Body of pancreas (tissue), 4 donors: Measurements from ENCODE around the gene ZBTB37. TPM values are rescaled to one million over a fixed set of nuclear protein-coding genes. Genes with fewer than 3 reads are reported as not detected.
A peak's percentile ranks its signal among the peaks of the same experiment; 100 is the strongest.
"Not testable (repeated sequence)": the region's sequence is repeated elsewhere in the genome, so short reads cannot be mapped to it uniquely, and the experiment has no call there.

Source experiments
- ATAC-seq: fragments of 150-250 bp; one replicate; pipeline ENCODE4 v1.9.1; 2016
- DNase-seq, 4 donors: peaks; one replicate each; pipeline ENCODE4 v3.0.0-alpha.2; 2019
- H3K27ac ChIP-seq, 4 donors: fragments of 200-600 bp; sonication (generic); 1 replicate in 3 of 4; 2 replicates in 1 of 4; pipeline versions ENCODE4 v1.5.1 to v1.6.1; 2016 to 2019; ENCODE audit warnings: mild to moderate bottlenecking in 1 of 4, mixed read lengths in 1 of 4, moderate library complexity in 1 of 4
- H3K27me3 ChIP-seq, 2 donors: fragments of 200-600 bp; sonication (generic); one replicate each; pipeline ENCODE4 v1.6.0; 2016; ENCODE audit warnings: mild to moderate bottlenecking in 1 of 2
- H3K36me3 ChIP-seq, 2 donors: fragments of 200-600 bp; sonication (generic); replicated peaks in 1 of 2; 2 replicates each; pipeline ENCODE4 v1.5.1; 2016; ENCODE audit warnings: low read depth in 2 of 2; ENCODE audit not compliant: insufficient read depth in 1 of 2
- H3K4me1 ChIP-seq: fragments of 200-600 bp; sonication (generic); one replicate; pipeline ENCODE4 v1.6.0; 2016
- H3K4me3 ChIP-seq, 2 donors: fragments of 200-600 bp; sonication (generic); 1 replicate in 1 of 2; 2 replicates in 1 of 2; pipeline ENCODE4 v1.5.1; 2016 to 2019
- H3K9me3 ChIP-seq, 3 donors: fragments of 200-600 bp; sonication (generic); 1 replicate in 2 of 3; 2 replicates in 1 of 3; pipeline ENCODE4 v1.5.1; 2016
- CTCF ChIP-seq, 7 experiments: fragments of 450-650 bp in 4 of 7; fragments of 200-600 bp in 3 of 7; sonication (generic) in 3 of 7; IDR thresholded peaks; one replicate each; pipeline ENCODE4 v1.5.1; 2016 to 2019; ENCODE audit warnings: antibody characterized with exemption in 7 of 7
- POLR2A ChIP-seq, 3 donors: fragments of 450-650 bp; IDR thresholded peaks; one replicate each; pipeline ENCODE4 v1.6.1; 2016; ENCODE audit warnings: antibody characterized with exemption in 3 of 3, mild to moderate bottlenecking in 2 of 3
- WGBS, 2 donors: methylation state at CpG; one replicate each; pipeline ENCODE4 v1.1.5; 2017; 5-methylcytosine and 5-hydroxymethylcytosine counted together
- intact Hi-C: fragments of 100-400 bp; cut with DNase I; formaldehyde crosslinking; loops from one replicate; pipeline ENCODE4 v1.15.1; 2023
- total RNA-seq, 2 donors: library from RNA; depleted of rRNA; stranded (reverse); fragments of >200 nt; gene quantifications; one replicate each; pipeline ENCODE4 v1.1.0, GENCODE V29; 2016

Gene ZBTB37
- total RNA-seq, 2 donors from 2014 or later, result 6.2 to 6.6 TPM

GRCh38 chr1:173860065-173860464 is 8.1 kb upstream of the ZBTB37 start:
- intact Hi-C loops, result loop anchor here (10.0 kb wide), 1 partner anchor 95 kb away; no protein-coding TSS in a partner anchor
- Histone ChIP-seq H3K36me3 (peaks cover 0 to 13% of the 10 kb centered on the region in 2 donors), H3K27ac (no peak overlapping the region), H3K4me1 (peaks cover 14% of the 10 kb centered on the region), H3K27me3 (no peaks in the 10 kb centered on the region), H3K9me3 (no peaks in the 10 kb centered on the region), H3K4me3 (no peak overlapping the region)
- WGBS, 2 donors, result 89 to 96% methylated on average over 1 of the region's 1 CpG
- ATAC-seq (no peak), DNase-seq (no peak)
- no peak for TF ChIP-seq CTCF (IDR thresholded peaks at IDR 0.05)
- TF ChIP-seq POLR2A (IDR thresholded peaks at IDR 0.05), result no peak

GRCh38 chr1:173861731-173862145 is 6.4 kb upstream of the ZBTB37 start:
- intact Hi-C loops, result loop anchor here (10.0 kb wide), 1 partner anchor 93 kb away; no protein-coding TSS in a partner anchor
- DNase-seq, result no peak
- H3K9me3 ChIP-seq, result no peaks in the 10 kb centered on the region
- TF ChIP-seq CTCF (IDR thresholded peaks at IDR 0.05) (no peak), POLR2A (IDR thresholded peaks at IDR 0.05) (no peak)
- no peak for ATAC-seq
- WGBS, 2 donors, result 95 to 98% methylated on average over 7 of the region's 7 CpGs
- no peak overlapping the region for H3K27ac ChIP-seq
- H3K4me3 ChIP-seq, result no peak overlapping the region
- no peaks in the 10 kb centered on the region for H3K27me3 ChIP-seq
- peaks cover 0 to 15% of the 10 kb centered on the region in 2 donors for H3K36me3 ChIP-seq
- peaks cover 30% of the 10 kb centered on the region for H3K4me1 ChIP-seq

GRCh38 chr1:173862146-173862768 is 5.9 kb upstream of the ZBTB37 start:
- peaks cover 0 to 15% of the 10 kb centered on the region in 2 donors for H3K36me3 ChIP-seq
- not testable (repeated sequence) for DNase-seq, H3K4me3 ChIP-seq, H3K27me3 ChIP-seq, H3K9me3 ChIP-seq, ATAC-seq
- 90 to 94% methylated on average over 13 of the region's 13 CpGs for WGBS, 2 donors
- peak overlapping the region in 1 of 4 donors; percentile 13 for H3K27ac ChIP-seq
- peaks cover 33% of the 10 kb centered on the region for H3K4me1 ChIP-seq
- intact Hi-C loops, result loop anchor here (10.0 kb wide), 1 partner anchor 93 kb away; no protein-coding TSS in a partner anchor

- no peak for TF ChIP-seq POLR2A (IDR thresholded peaks at IDR 0.05)
- TF ChIP-seq CTCF (IDR thresholded peaks at IDR 0.05), result no peak
- intact Hi-C loops, result loop anchor here (10.0 kb wide), 1 partner anchor 92 kb away; no protein-coding TSS in a partner anchor
- no peak overlapping the region for H3K4me3 ChIP-seq
- no peaks in the 10 kb centered on the region for H3K9me3 ChIP-seq
- ATAC-seq (no peak), DNase-seq (no peak)
- no peaks in the 10 kb centered on the region for H3K27me3 ChIP-seq
- peaks cover 33% of the 10 kb centered on the region for H3K4me1 ChIP-seq
- peak overlapping the region in 1 of 4 donors; percentile 13 for H3K27ac ChIP-seq
- peaks cover 0 to 15% of the 10 kb centered on the region in 2 donors for H3K36me3 ChIP-seq
- WGBS, 2 donors, result 83 to 94% methylated on average over 8 of the region's 8 CpGs
These were observed 5.4 kb upstream of the ZBTB37 start for GRCh38 chr1:173862769-173863223.

- DNase-seq (no peak), ATAC-seq (no peak)
- Histone ChIP-seq H3K4me3 (no peak overlapping the region), H3K27me3 (no peaks in the 10 kb centered on the region), H3K4me1 (peaks cover 33% of the 10 kb centered on the region), H3K36me3 (peaks cover 0 to 15% of the 10 kb centered on the region in 2 donors), H3K9me3 (no peaks in the 10 kb centered on the region), H3K27ac (no peak overlapping the region)
- intact Hi-C loops, result loop anchor here (10.0 kb wide), 1 partner anchor 91 kb away; no protein-coding TSS in a partner anchor
- no peak for TF ChIP-seq POLR2A (IDR thresholded peaks at IDR 0.05)
- TF ChIP-seq CTCF (IDR thresholded peaks at IDR 0.05), result no peak
These were observed 4.7 kb upstream of the ZBTB37 start for GRCh38 chr1:173863224-173864161.
